Nephron (organoid): ENCODE data around the gene FOXD1.
A peak's percentile ranks its signal among the peaks of the same experiment; 100 is the strongest.
"Not testable (repeated sequence)": the region's sequence is repeated elsewhere in the genome, so short reads cannot be mapped to it uniquely, and the experiment has no call there.

ENCODE experiments used
- H3K27ac Mint-ChIP-seq, 3 experiments: 2 replicates each; pipeline ENCODE4 v1.8.0; 2020; ENCODE audit warnings: mixed read lengths in 3 of 3, mild to moderate bottlenecking in 2 of 3, moderate library complexity in 1 of 3
- H3K27me3 Mint-ChIP-seq: 2 replicates; pipeline ENCODE4 v1.8.0; 2021; ENCODE audit warnings: low read depth, mild to moderate bottlenecking, moderate library complexity, mixed read lengths
- H3K36me3 Mint-ChIP-seq: 2 replicates; pipeline ENCODE4 v1.8.0; 2020; ENCODE audit warnings: low read depth, mixed read lengths
- H3K4me1 Mint-ChIP-seq: 2 replicates; pipeline ENCODE4 v1.8.0; 2020; ENCODE audit warnings: mixed read lengths
- H3K4me3 Mint-ChIP-seq, 3 experiments: 2 replicates each; pipeline ENCODE4 v1.8.0; 2020; ENCODE audit warnings: mild to moderate bottlenecking in 3 of 3, mixed read lengths in 3 of 3, moderate library complexity in 2 of 3
- H3K9me3 Mint-ChIP-seq: 2 replicates; pipeline ENCODE4 v1.8.0; 2020; ENCODE audit warnings: mixed read lengths
- CTCF ChIP-seq, 3 experiments: fragments of 200-600 bp; sonication (generic); IDR thresholded peaks; one replicate each; pipeline ENCODE4 v1.5.0; 2021; ENCODE audit warnings: antibody characterized with exemption in 3 of 3; ENCODE audit not compliant: unreplicated experiment in 3 of 3

The FOXD1 gene

GRCh38 chr5:73480500-73480899 is 31.9 kb upstream of the FOXD1 start:
- Mint-ChIP-seq H3K9me3 (no peaks in the 10 kb centered on the region), H3K4me3 (no peak overlapping the region), H3K27ac (no peak overlapping the region), H3K36me3 (no peaks in the 10 kb centered on the region), H3K27me3 (peaks cover 11% of the 10 kb centered on the region), H3K4me1 (no peaks in the 10 kb centered on the region)
- TF ChIP-seq CTCF (IDR thresholded peaks at IDR 0.05; ENCODE audit: unreplicated experiment in 3 of 3): no peak

- peaks cover 8% of the 10 kb centered on the region for H3K27me3 Mint-ChIP-seq
- no peaks in the 10 kb centered on the region for H3K36me3 Mint-ChIP-seq
Observed at GRCh38 chr5:73472116-73472515, 23.5 kb upstream of the FOXD1 start.

GRCh38 chr5:73471654-73472053 is 23.1 kb upstream of the FOXD1 start:
- Mint-ChIP-seq H3K4me3 (no peak overlapping the region), H3K27me3 (peaks cover 8% of the 10 kb centered on the region), H3K9me3 (peaks cover 6% of the 10 kb centered on the region), H3K36me3 (no peaks in the 10 kb centered on the region), H3K4me1 (no peaks in the 10 kb centered on the region), H3K27ac (no peak overlapping the region)
- TF ChIP-seq CTCF (IDR thresholded peaks at IDR 0.05; ENCODE audit: unreplicated experiment in 3 of 3): no peak

More at GRCh38 chr5:73472116-73472515, 23.5 kb upstream of the FOXD1 start:
- no peaks in the 10 kb centered on the region for H3K4me1 Mint-ChIP-seq
- no peak for TF ChIP-seq CTCF (IDR thresholded peaks at IDR 0.05; ENCODE audit: unreplicated experiment in 3 of 3)
- peaks cover 6% of the 10 kb centered on the region for H3K9me3 Mint-ChIP-seq
- H3K4me3 Mint-ChIP-seq: no peak overlapping the region
- no peak overlapping the region for H3K27ac Mint-ChIP-seq

GRCh38 chr5:73469878-73470277 is 21.3 kb upstream of the FOXD1 start:
- Mint-ChIP-seq H3K36me3 (no peaks in the 10 kb centered on the region), H3K27me3 (peaks cover 8% of the 10 kb centered on the region), H3K4me1 (peaks cover 4% of the 10 kb centered on the region), H3K4me3 (no peak overlapping the region), H3K27ac (no peak overlapping the region), H3K9me3 (peaks cover 6% of the 10 kb centered on the region)
- no peak for TF ChIP-seq CTCF (IDR thresholded peaks at IDR 0.05; ENCODE audit: unreplicated experiment in 3 of 3)

- H3K36me3 Mint-ChIP-seq, H3K9me3 Mint-ChIP-seq, H3K27ac Mint-ChIP-seq, H3K4me3 Mint-ChIP-seq, H3K27me3 Mint-ChIP-seq: not testable (repeated sequence)
- H3K4me1 Mint-ChIP-seq: peaks cover 14% of the 10 kb centered on the region
Observed at GRCh38 chr5:73468638-73469037, 20.1 kb upstream of the FOXD1 start.

- H3K4me1 Mint-ChIP-seq: peaks cover 14% of the 10 kb centered on the region
- peak overlapping the region in 1 of 3 experiments; percentile 9 for H3K4me3 Mint-ChIP-seq
- no peaks in the 10 kb centered on the region for H3K36me3 Mint-ChIP-seq
- TF ChIP-seq CTCF (IDR thresholded peaks at IDR 0.05; ENCODE audit: unreplicated experiment in 3 of 3): no peak
- H3K27ac Mint-ChIP-seq: peak overlapping the region in 2 of 3 experiments; percentile 66 to 92
- H3K9me3 Mint-ChIP-seq: peaks cover 8% of the 10 kb centered on the region
- H3K27me3 Mint-ChIP-seq: peaks cover 7% of the 10 kb centered on the region
Observed at GRCh38 chr5:73464016-73464745, 15.6 kb upstream of the FOXD1 start.
